ENCODE measurements around the gene MPEG1. TPM values are rescaled to one million over a fixed set of nuclear protein-coding genes. Genes with fewer than 3 reads are reported as not detected.

MPEG1 gene
- total RNA-seq, 2 experiments from 2014 or later, result 2.8 to 2.9 TPM

DNA sequence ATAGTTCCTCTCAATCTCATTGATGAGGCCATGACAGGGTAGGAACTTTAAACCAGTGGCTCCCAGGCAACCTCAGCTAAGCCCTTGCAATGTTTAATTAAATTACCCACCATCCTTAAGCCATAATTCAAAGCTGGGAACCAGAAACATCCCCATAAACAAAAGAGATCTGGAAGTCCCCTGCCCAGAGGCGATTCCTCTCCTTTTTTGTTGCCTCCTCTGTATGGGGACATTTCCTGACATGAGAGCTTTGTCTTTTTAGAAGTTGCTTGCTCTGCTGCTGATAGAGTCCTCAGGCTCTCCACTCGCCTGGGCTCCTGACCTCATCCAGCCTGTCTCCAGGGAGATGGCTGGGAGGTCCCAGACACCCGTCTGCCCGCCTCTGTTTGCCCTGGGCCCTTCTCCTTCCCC, 37.6 kb downstream of the MPEG1 start:
- POLR2A ChIA-PET, result no interaction called here
- no peak overlapping the region for H3K27ac Mint-ChIP-seq

DNA sequence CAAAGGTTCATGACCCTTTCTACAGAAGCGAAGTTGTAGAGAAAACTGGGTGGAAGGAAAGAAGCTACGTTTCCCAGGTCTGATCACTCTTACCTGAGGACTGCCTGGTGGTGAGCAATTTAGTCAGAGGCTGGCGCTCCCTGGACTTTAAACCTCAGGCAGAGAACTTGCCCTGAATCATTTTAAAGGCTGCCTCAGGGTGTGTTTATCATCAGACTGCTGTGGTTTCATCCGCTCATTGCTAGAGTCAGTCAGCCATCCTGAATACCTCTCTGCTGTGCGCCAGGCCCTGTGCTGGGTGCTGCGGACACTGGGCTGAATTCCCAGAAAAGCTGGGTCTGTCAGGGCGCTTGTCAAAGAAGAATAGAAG, 38.1 kb downstream of the MPEG1 start:
- Histone ChIP-seq H3K36me3 (ENCODE audit: insufficient read depth, low read length) (no peaks in the 10 kb centered on the region), H3K9me3 (ENCODE audit: control insufficient read depth in 1 of 2, insufficient read depth in 1 of 2, low read length in 2 of 2) (peaks cover 0 to 3% of the 10 kb centered on the region in 2 experiments), H3K27me3 (ENCODE audit: control insufficient read depth in 1 of 2, insufficient read depth in 2 of 2, low read length in 2 of 2) (no peaks in the 10 kb centered on the region), H3K4me3 (ENCODE audit: low read length) (no peak overlapping the region), H3K4me1 (ENCODE audit: insufficient read depth, low read length) (peaks cover 18% of the 10 kb centered on the region), H3K27ac (ENCODE audit: low read depth in 1 of 2, low read length in 2 of 2) (no peak overlapping the region)
- peaks cover 13% of the 10 kb centered on the region for H3K4me1 Mint-ChIP-seq (ENCODE audit: low read depth)
- peaks cover 5% of the 10 kb centered on the region for H3K27me3 Mint-ChIP-seq
- H3K4me3 Mint-ChIP-seq, result peak overlapping the region; percentile 56
- DNase-seq (peak in 1 of 14 experiments; percentile 10), ATAC-seq (ENCODE audit: poor library complexity) (no peak)
- peaks cover 5% of the 10 kb centered on the region for H3K36me3 Mint-ChIP-seq (ENCODE audit: low read depth)
- ChIA-PET CTCF (interaction anchor here (2.2 kb wide), 1 partner anchor 11 kb away, joined by 11 read pairs; no protein-coding TSS in a partner anchor), POLR2A (no interaction called here)
- TF ChIP-seq, protein P1, sequence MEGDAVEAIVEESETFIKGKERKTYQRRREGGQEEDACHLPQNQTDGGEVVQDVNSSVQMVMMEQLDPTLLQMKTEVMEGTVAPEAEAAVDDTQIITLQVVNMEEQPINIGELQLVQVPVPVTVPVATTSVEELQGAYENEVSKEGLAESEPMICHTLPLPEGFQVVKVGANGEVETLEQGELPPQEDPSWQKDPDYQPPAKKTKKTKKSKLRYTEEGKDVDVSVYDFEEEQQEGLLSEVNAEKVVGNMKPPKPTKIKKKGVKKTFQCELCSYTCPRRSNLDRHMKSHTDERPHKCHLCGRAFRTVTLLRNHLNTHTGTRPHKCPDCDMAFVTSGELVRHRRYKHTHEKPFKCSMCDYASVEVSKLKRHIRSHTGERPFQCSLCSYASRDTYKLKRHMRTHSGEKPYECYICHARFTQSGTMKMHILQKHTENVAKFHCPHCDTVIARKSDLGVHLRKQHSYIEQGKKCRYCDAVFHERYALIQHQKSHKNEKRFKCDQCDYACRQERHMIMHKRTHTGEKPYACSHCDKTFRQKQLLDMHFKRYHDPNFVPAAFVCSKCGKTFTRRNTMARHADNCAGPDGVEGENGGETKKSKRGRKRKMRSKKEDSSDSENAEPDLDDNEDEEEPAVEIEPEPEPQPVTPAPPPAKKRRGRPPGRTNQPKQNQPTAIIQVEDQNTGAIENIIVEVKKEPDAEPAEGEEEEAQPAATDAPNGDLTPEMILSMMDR (IDR thresholded peaks at IDR 0.05), result no peak
- no peaks in the 10 kb centered on the region for H3K9me3 Mint-ChIP-seq
- intact Hi-C loops (cut with DNase I, micrococcal nuclease), result loop anchor here in 1 of 2 experiments (10.0 kb wide), 2 partner anchors 380 to 500 kb away; no protein-coding TSS in a partner anchor
- H3K27ac Mint-ChIP-seq, result no peak overlapping the region

More for the DNA sequence above, 37.6 kb downstream of the MPEG1 start:
- peaks cover 5% of the 10 kb centered on the region for H3K27me3 Mint-ChIP-seq
- ATAC-seq (ENCODE audit: poor library complexity) (no peak), DNase-seq (no peak)
- peak overlapping the region; percentile 40 for H3K4me3 Mint-ChIP-seq
- intact Hi-C loops (cut with DNase I, micrococcal nuclease), result loop anchor here in 1 of 2 experiments (10.0 kb wide), 2 partner anchors 380 to 500 kb away; no protein-coding TSS in a partner anchor
- peaks cover 5% of the 10 kb centered on the region for H3K36me3 Mint-ChIP-seq (ENCODE audit: low read depth)
- CTCF ChIA-PET, result interaction anchor here (2.2 kb wide), 1 partner anchor 11 kb away, joined by 11 read pairs; no protein-coding TSS in a partner anchor
- Histone ChIP-seq H3K36me3 (ENCODE audit: insufficient read depth, low read length) (no peaks in the 10 kb centered on the region), H3K4me1 (ENCODE audit: insufficient read depth, low read length) (peaks cover 18% of the 10 kb centered on the region), H3K27ac (ENCODE audit: low read depth in 1 of 2, low read length in 2 of 2) (no peak overlapping the region), H3K4me3 (ENCODE audit: low read length) (no peak overlapping the region), H3K9me3 (ENCODE audit: control insufficient read depth in 1 of 2, insufficient read depth in 1 of 2, low read length in 2 of 2) (peaks cover 0 to 4% of the 10 kb centered on the region in 2 experiments), H3K27me3 (ENCODE audit: control insufficient read depth in 1 of 2, insufficient read depth in 2 of 2, low read length in 2 of 2) (no peaks in the 10 kb centered on the region)
- H3K4me1 Mint-ChIP-seq (ENCODE audit: low read depth), result peaks cover 13% of the 10 kb centered on the region
- TF ChIP-seq, protein P1 (IDR thresholded peaks at IDR 0.05), result no peak
- H3K9me3 Mint-ChIP-seq, result no peaks in the 10 kb centered on the region

DNA sequence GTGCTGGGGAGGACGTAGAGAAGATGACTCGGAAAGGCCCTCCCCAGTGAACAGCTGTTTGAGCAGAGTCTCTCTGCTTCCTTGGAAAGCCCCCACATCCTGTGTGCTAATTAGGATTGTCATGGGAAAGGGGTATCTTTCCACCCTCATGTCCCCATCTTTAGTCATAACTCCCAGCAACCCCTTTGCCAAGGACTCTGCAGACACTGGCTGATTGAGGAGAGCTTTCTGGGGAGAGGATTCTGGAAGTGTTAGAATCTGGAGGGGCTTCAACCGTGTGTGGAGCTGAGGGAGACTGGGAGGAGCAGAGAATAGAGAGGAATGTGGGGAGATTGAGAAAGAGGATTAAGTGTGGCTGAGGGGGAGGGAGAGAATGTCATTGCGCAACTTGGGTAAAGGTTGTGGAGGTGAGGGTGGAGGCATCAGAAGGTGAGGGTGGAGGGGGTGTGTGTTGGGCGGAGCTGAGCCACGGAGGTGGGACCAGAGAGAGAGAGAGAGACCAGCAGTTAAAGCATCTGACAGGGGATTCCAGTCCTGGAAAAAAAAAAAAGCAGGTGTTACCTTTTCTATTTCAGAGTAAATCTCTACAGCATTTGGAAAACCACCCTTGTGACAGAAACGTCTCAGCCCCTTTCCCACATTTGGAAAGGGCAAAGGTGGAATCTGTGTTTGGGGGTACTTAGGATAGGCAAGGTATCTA, 38.6 kb downstream of the MPEG1 start:
- Mint-ChIP-seq H3K4me1 (ENCODE audit: low read depth) (peaks cover 13% of the 10 kb centered on the region), H3K27ac (no peak overlapping the region), H3K9me3 (no peaks in the 10 kb centered on the region), H3K4me3 (peak overlapping the region; percentile 56), H3K36me3 (ENCODE audit: low read depth) (peaks cover 5% of the 10 kb centered on the region), H3K27me3 (peaks cover 5% of the 10 kb centered on the region)
- H3K4me3 ChIP-seq (ENCODE audit: low read length), result no peak overlapping the region
- no peaks in the 10 kb centered on the region for H3K9me3 ChIP-seq (ENCODE audit: control insufficient read depth in 1 of 2, insufficient read depth in 1 of 2, low read length in 2 of 2)
- H3K27ac ChIP-seq (ENCODE audit: low read depth in 1 of 2, low read length in 2 of 2), result no peak overlapping the region
- no peaks in the 10 kb centered on the region for H3K27me3 ChIP-seq (ENCODE audit: control insufficient read depth in 1 of 2, insufficient read depth in 2 of 2, low read length in 2 of 2)
- ChIA-PET CTCF (interaction anchor here (2.2 kb wide), 1 partner anchor 12 kb away, joined by 11 read pairs; no protein-coding TSS in a partner anchor), POLR2A (no interaction called here)
- peaks cover 18% of the 10 kb centered on the region for H3K4me1 ChIP-seq (ENCODE audit: insufficient read depth, low read length)
- intact Hi-C loops (cut with DNase I, micrococcal nuclease), result loop anchor here (2.0 to 10.0 kb wide), 4 partner anchors 13 to 501 kb away; no protein-coding TSS in a partner anchor
- no peaks in the 10 kb centered on the region for H3K36me3 ChIP-seq (ENCODE audit: insufficient read depth, low read length)
- ATAC-seq (ENCODE audit: poor library complexity) (no peak), DNase-seq (peak in 2 of 14 experiments; percentile 26 to 37)
- TF ChIP-seq, protein P1 (IDR thresholded peaks at IDR 0.05), result no peak
